Activated naive CD8-positive, alpha-beta T cell treated with anti-CD3 and anti-CD28 coated beads, Interleukin-2, amount 10 ng/mL, durations not matched to agents 7 days and 5 days (primary cell): ENCODE results near the gene DGKI. TPM values are rescaled to one million over a fixed set of nuclear protein-coding genes. Genes with fewer than 3 reads are reported as not detected.

Source experiments
- ATAC-seq: fragments of 150-1000 bp; cut with Tn5 transposase; one replicate; pipeline ENCODE4 v1.10.0; 2021; ENCODE audit warnings: low read depth, moderate library complexity
- POLR2A ChIA-PET: fragments of 350-600 bp; sonication (Branson Sonifier 250); formaldehyde crosslinking; loops from one replicate; lab custom pipeline; 2021; ENCODE audit warnings: antibody characterized with exemption; lab: Charles Lee
- DNase-seq: peaks from one replicate; pipeline ENCODE4 v3.0.0; 2021
- H3K27ac Mint-ChIP-seq: one replicate; pipeline ENCODE4 v1.8.0; 2022; ENCODE audit warnings: mild to moderate bottlenecking, mixed read lengths
- H3K27me3 Mint-ChIP-seq: one replicate; pipeline ENCODE4 v1.8.0; 2022; ENCODE audit warnings: mild to moderate bottlenecking, moderate library complexity, mixed read lengths
- H3K36me3 Mint-ChIP-seq: one replicate; pipeline ENCODE4 v1.8.0; 2021; ENCODE audit warnings: mild to moderate bottlenecking, mixed read lengths
- H3K4me1 Mint-ChIP-seq: one replicate; pipeline ENCODE4 v1.8.0; 2021; ENCODE audit warnings: mixed read lengths
- H3K4me3 Mint-ChIP-seq: one replicate; pipeline ENCODE4 v1.8.0; 2022; ENCODE audit warnings: mild to moderate bottlenecking, moderate library complexity, mixed read lengths
- H3K9me3 Mint-ChIP-seq: one replicate; pipeline ENCODE4 v1.8.0; 2021; ENCODE audit warnings: mixed read lengths
- total RNA-seq, 2 experiments: library from RNA; stranded (reverse); gene quantifications; one replicate each; pipeline ENCODE4 v1.2.3, GENCODE V29; 2021

The DGKI gene
- total RNA-seq, result not detected

- no peaks in the 10 kb centered on the region for H3K36me3 Mint-ChIP-seq
- DNase-seq (peak; percentile 28), ATAC-seq (peak; percentile 26)
- H3K27ac Mint-ChIP-seq, result no peak within 1 kb of the TSS
- no peaks in the 10 kb centered on the region for H3K4me1 Mint-ChIP-seq
- POLR2A ChIA-PET, result interaction anchor here (0.6 kb wide), 1 partner anchor 170 kb away, joined by 8 read pairs; no protein-coding TSS in a partner anchor
- peaks cover 63% of the 10 kb centered on the region for H3K27me3 Mint-ChIP-seq
- peaks cover 2% of the 10 kb centered on the region for H3K9me3 Mint-ChIP-seq
- H3K4me3 Mint-ChIP-seq, result peak within 1 kb of the TSS; percentile 72
These were observed at the start of gene DGKI for GRCh38 chr7:137846827-137847567. Gene DGKI (minus strand): TSS chr7:137846974.

GRCh38 chr7:137895301-137896221, 48.8 kb upstream of the DGKI start:
- DNase-seq (no peak), ATAC-seq (no peak)
- no peaks in the 10 kb centered on the region for H3K27me3 Mint-ChIP-seq
- H3K27ac Mint-ChIP-seq, result peak overlapping the region; percentile 34
- H3K4me3 Mint-ChIP-seq, result no peak overlapping the region
- peaks cover 30% of the 10 kb centered on the region for H3K36me3 Mint-ChIP-seq
- H3K9me3 Mint-ChIP-seq, result no peaks in the 10 kb centered on the region
- H3K4me1 Mint-ChIP-seq, result peaks cover 17% of the 10 kb centered on the region
- POLR2A ChIA-PET, result no interaction called here

GRCh38 chr7:137893143-137893742, 46.5 kb upstream of the DGKI start:
- no peaks in the 10 kb centered on the region for H3K27me3 Mint-ChIP-seq
- H3K4me1 Mint-ChIP-seq, result peaks cover 12% of the 10 kb centered on the region
- no peaks in the 10 kb centered on the region for H3K9me3 Mint-ChIP-seq
- H3K4me3 Mint-ChIP-seq, result no peak overlapping the region
- H3K27ac Mint-ChIP-seq, result no peak overlapping the region
- ATAC-seq (no peak), DNase-seq (no peak)
- H3K36me3 Mint-ChIP-seq, result peaks cover 34% of the 10 kb centered on the region
- POLR2A ChIA-PET, result no interaction called here

- no peak overlapping the region for H3K27ac Mint-ChIP-seq
- H3K4me3 Mint-ChIP-seq, result no peak overlapping the region
- DNase-seq, result no peak
- H3K9me3 Mint-ChIP-seq, result no peaks in the 10 kb centered on the region
- POLR2A ChIA-PET, result no interaction called here
- ATAC-seq, result no peak
- peaks cover 21% of the 10 kb centered on the region for H3K4me1 Mint-ChIP-seq
- H3K36me3 Mint-ChIP-seq, result peaks cover 29% of the 10 kb centered on the region
- H3K27me3 Mint-ChIP-seq, result no peaks in the 10 kb centered on the region
These were observed 44.4 kb upstream of the DGKI start for GRCh38 chr7:137891016-137891655.

GRCh38 chr7:137890449-137890921, 43.7 kb upstream of the DGKI start:
- Mint-ChIP-seq H3K27ac (no peak overlapping the region), H3K4me1 (peaks cover 19% of the 10 kb centered on the region), H3K9me3 (no peaks in the 10 kb centered on the region), H3K4me3 (no peak overlapping the region), H3K36me3 (peaks cover 24% of the 10 kb centered on the region), H3K27me3 (no peaks in the 10 kb centered on the region)
- ATAC-seq (no peak), DNase-seq (no peak)
- POLR2A ChIA-PET, result no interaction called here

GRCh38 chr7:137888241-137888640, 41.5 kb upstream of the DGKI start:
- POLR2A ChIA-PET, result no interaction called here
- Mint-ChIP-seq H3K36me3 (peaks cover 17% of the 10 kb centered on the region), H3K4me3 (no peak overlapping the region), H3K27me3 (no peaks in the 10 kb centered on the region), H3K4me1 (peaks cover 17% of the 10 kb centered on the region), H3K9me3 (no peaks in the 10 kb centered on the region), H3K27ac (peak overlapping the region; percentile 60)
- ATAC-seq (no peak), DNase-seq (no peak)

- Mint-ChIP-seq H3K27ac (no peak overlapping the region), H3K4me1 (peaks cover 20% of the 10 kb centered on the region), H3K27me3 (no peaks in the 10 kb centered on the region), H3K9me3 (no peaks in the 10 kb centered on the region), H3K4me3 (no peak overlapping the region), H3K36me3 (peaks cover 22% of the 10 kb centered on the region)
- ATAC-seq (no peak), DNase-seq (no peak)
- POLR2A ChIA-PET, result no interaction called here
These were observed 40.0 kb upstream of the DGKI start for GRCh38 chr7:137886746-137887145.

GRCh38 chr7:137886281-137886680, 39.5 kb upstream of the DGKI start:
- peak overlapping the region; percentile 11 for H3K27ac Mint-ChIP-seq
- H3K4me1 Mint-ChIP-seq, result peaks cover 20% of the 10 kb centered on the region
- H3K9me3 Mint-ChIP-seq, result no peaks in the 10 kb centered on the region
- no peak overlapping the region for H3K4me3 Mint-ChIP-seq
- no peak for DNase-seq
- no peak for ATAC-seq
- H3K27me3 Mint-ChIP-seq, result no peaks in the 10 kb centered on the region
- peaks cover 25% of the 10 kb centered on the region for H3K36me3 Mint-ChIP-seq
- POLR2A ChIA-PET, result no interaction called here

GRCh38 chr7:137885678-137886077, 38.9 kb upstream of the DGKI start:
- no peak for ATAC-seq
- Mint-ChIP-seq H3K4me1 (peaks cover 20% of the 10 kb centered on the region), H3K27me3 (no peaks in the 10 kb centered on the region), H3K27ac (no peak overlapping the region), H3K36me3 (peaks cover 25% of the 10 kb centered on the region), H3K4me3 (no peak overlapping the region), H3K9me3 (no peaks in the 10 kb centered on the region)
- POLR2A ChIA-PET, result no interaction called here
- no peak for DNase-seq

- H3K27me3 Mint-ChIP-seq, result no peaks in the 10 kb centered on the region
- H3K4me3 Mint-ChIP-seq, result no peak overlapping the region
- no peaks in the 10 kb centered on the region for H3K9me3 Mint-ChIP-seq
- ATAC-seq (no peak), DNase-seq (no peak)
- H3K4me1 Mint-ChIP-seq, result peaks cover 15% of the 10 kb centered on the region
- POLR2A ChIA-PET, result no interaction called here
- no peak overlapping the region for H3K27ac Mint-ChIP-seq
- peaks cover 30% of the 10 kb centered on the region for H3K36me3 Mint-ChIP-seq
These were observed 36.0 kb upstream of the DGKI start for GRCh38 chr7:137882806-137883205.

GRCh38 chr7:137882261-137882668, 35.5 kb upstream of the DGKI start:
- ATAC-seq, result peak; percentile 62
- no peaks in the 10 kb centered on the region for H3K27me3 Mint-ChIP-seq
- POLR2A ChIA-PET, result no interaction called here
- no peak overlapping the region for H3K4me3 Mint-ChIP-seq
- peaks cover 15% of the 10 kb centered on the region for H3K4me1 Mint-ChIP-seq
- no peak for DNase-seq
- peaks cover 30% of the 10 kb centered on the region for H3K36me3 Mint-ChIP-seq
- no peaks in the 10 kb centered on the region for H3K9me3 Mint-ChIP-seq
- no peak overlapping the region for H3K27ac Mint-ChIP-seq

GRCh38 chr7:137881607-137882260, 35.0 kb upstream of the DGKI start:
- ATAC-seq, result no peak

More at GRCh38 chr7:137881607-137882260, 35.0 kb upstream of the DGKI start:
- Mint-ChIP-seq H3K27ac (no peak overlapping the region), H3K36me3 (peaks cover 32% of the 10 kb centered on the region), H3K27me3 (no peaks in the 10 kb centered on the region), H3K9me3 (no peaks in the 10 kb centered on the region), H3K4me1 (peaks cover 14% of the 10 kb centered on the region), H3K4me3 (no peak overlapping the region)
- POLR2A ChIA-PET, result interaction anchor here (0.5 kb wide), 1 partner anchor 36 kb away, joined by 3 read pairs; no protein-coding TSS in a partner anchor
- DNase-seq, result no peak
